Small intestine (tissue), 7 donors: Measurements from ENCODE around the gene EYS. TPM values are rescaled to one million over a fixed set of nuclear protein-coding genes. Genes with fewer than 3 reads are reported as not detected.

ENCODE experiments used
- DNase-seq, 2 donors: peaks; one replicate each; pipeline versions ENCODE4 v3.0.0 to v3.0.0-alpha.2; 2013
- FAIRE-seq: peaks from 2 replicates; lab custom pipeline; 2012; peaks lifted over from hg19 to GRCh38; lab: Jason Lieb, UNC
- H3K27ac ChIP-seq, 3 donors: one replicate each; pipeline ENCODE4 v1.5.1; 2013; ENCODE audit warnings: low read length in 2 of 3, mild to moderate bottlenecking in 2 of 3, control low read depth in 1 of 3, inconsistent platforms in 1 of 3, low read depth in 1 of 3, moderate library complexity in 1 of 3
- H3K27me3 ChIP-seq, 3 donors: one replicate each; pipeline ENCODE4 v1.6.1; 2013; ENCODE audit warnings: low read length in 3 of 3, inconsistent platforms in 1 of 3; ENCODE audit not compliant: control insufficient read depth in 3 of 3, insufficient read depth in 3 of 3
- H3K36me3 ChIP-seq, 3 donors: one replicate each; pipeline ENCODE4 v1.6.1; 2013; ENCODE audit warnings: low read length in 3 of 3, inconsistent platforms in 1 of 3, low read depth in 1 of 3, mild to moderate bottlenecking in 1 of 3, moderate library complexity in 1 of 3; ENCODE audit not compliant: control insufficient read depth in 3 of 3, insufficient read depth in 2 of 3
- H3K4me1 ChIP-seq, 3 donors: one replicate each; pipeline ENCODE4 v1.6.1; 2013; ENCODE audit warnings: low read length in 2 of 3, inconsistent platforms in 1 of 3, low read depth in 1 of 3, mild to moderate bottlenecking in 1 of 3, moderate library complexity in 1 of 3; ENCODE audit not compliant: control insufficient read depth in 3 of 3, insufficient read depth in 2 of 3
- H3K4me3 ChIP-seq, 3 donors: one replicate each; pipeline ENCODE4 v1.5.1; 2013; ENCODE audit warnings: low read length in 3 of 3, control low read depth in 1 of 3, inconsistent platforms in 1 of 3, low read depth in 1 of 3, mild to moderate bottlenecking in 1 of 3, moderate library complexity in 1 of 3
- H3K9me3 ChIP-seq, 2 donors: one replicate each; pipeline ENCODE4 v1.6.1; 2013; ENCODE audit warnings: low read depth in 1 of 2, low read length in 1 of 2; ENCODE audit not compliant: control insufficient read depth in 2 of 2, insufficient read depth in 1 of 2
- WGBS, 3 donors: extraction: QIAGEN DNeasy Blood & Tissue Kit; methylation state at CpG; one replicate each; pipeline ENCODE4 v1.1.7; 2013; 5-methylcytosine and 5-hydroxymethylcytosine counted together
- polyA plus RNA-seq, 4 donors: library from polyadenylated mRNA; stranded (reverse) in 3 of 4; unstranded in 1 of 4; fragments of 200-250 nt in 3 of 4; fragments of 120-200 nt in 1 of 4; gene quantifications; one replicate each; pipeline versions ENCODE4 v1.2.1 to v1.2.3, GENCODE V29; 2013
- donor health status: healthy with polysubstance abuse.
- donor health status: control.
- donor health status: control.
- donor health status: Bipolar disorder and iron deficiency.
- donor health status: healthy.

Gene EYS
- polyA plus RNA-seq, 4 donors: 0.78 TPM; not detected in 3

DNA sequence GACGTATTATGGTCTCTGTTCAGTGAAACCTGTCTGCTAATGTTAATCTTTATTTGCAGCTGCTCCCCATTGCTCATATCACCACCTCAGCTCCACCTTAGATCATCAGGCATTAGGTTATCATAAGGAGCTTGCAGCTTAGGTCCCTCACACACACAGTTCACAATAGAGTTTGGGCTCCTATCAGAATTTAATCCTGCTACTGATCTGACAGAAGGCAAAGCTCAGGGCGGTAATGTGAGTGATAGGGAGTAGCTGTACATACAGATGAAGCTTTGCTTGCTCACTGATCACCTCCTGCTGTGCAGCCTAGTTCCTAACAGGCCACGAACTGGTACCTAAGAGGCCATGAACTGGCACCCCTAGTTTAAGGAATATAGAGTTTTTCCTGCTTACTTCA is 989.7 kb downstream of the EYS start:
- H3K4me3 ChIP-seq: no peak overlapping the region
- no peak for FAIRE-seq
- no peak overlapping the region for H3K27ac ChIP-seq
- no peaks in the 10 kb centered on the region for H3K4me1 ChIP-seq
- 29 to 62% (median 33%) methylated on average over 3 of the region's 3 CpGs for WGBS, 3 donors
- H3K27me3 ChIP-seq: no peaks in the 10 kb centered on the region
- no peaks in the 10 kb centered on the region for H3K9me3 ChIP-seq
- DNase-seq: no peak
- no peaks in the 10 kb centered on the region for H3K36me3 ChIP-seq

- Histone ChIP-seq H3K4me1 (no peaks in the 10 kb centered on the region), H3K27me3 (no peaks in the 10 kb centered on the region), H3K9me3 (no peaks in the 10 kb centered on the region), H3K36me3 (no peaks in the 10 kb centered on the region), H3K27ac (no peak overlapping the region), H3K4me3 (no peak overlapping the region)
- DNase-seq (no peak), FAIRE-seq (no peak)
- WGBS, 3 donors: 74 to 88% (median 85%) methylated on average over 3 of the region's 3 CpGs
Observed at GRCh38 chr6:64715624-64716023, 991.4 kb downstream of the EYS start.

DNA sequence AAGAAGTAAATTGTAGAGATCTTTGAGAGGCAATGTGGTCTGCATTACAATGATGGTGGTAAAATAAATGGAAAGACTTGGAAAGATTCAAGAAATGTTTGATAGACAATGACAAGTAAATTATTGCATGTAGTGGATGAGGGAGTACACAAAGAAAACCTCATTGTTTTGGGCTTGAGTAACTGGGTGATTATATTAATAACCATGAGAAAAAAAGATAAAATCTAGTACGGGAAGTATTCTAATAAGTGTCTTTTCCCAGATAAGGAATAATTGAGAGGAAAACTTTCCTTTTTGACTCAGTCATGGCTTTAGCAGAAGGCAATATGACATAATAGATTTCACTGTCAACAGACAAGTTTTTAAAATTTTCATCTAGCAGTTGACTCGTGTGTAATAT is 993.0 kb downstream of the EYS start:
- Histone ChIP-seq H3K9me3 (no peaks in the 10 kb centered on the region), H3K27me3 (no peaks in the 10 kb centered on the region), H3K4me3 (no peak overlapping the region), H3K27ac (no peak overlapping the region), H3K4me1 (no peaks in the 10 kb centered on the region), H3K36me3 (no peaks in the 10 kb centered on the region)
- FAIRE-seq (no peak), DNase-seq (no peak)
- 65 to 78% (median 71%) methylated on average over 2 of the region's 2 CpGs for WGBS, 3 donors

- no peak for FAIRE-seq
Observed at GRCh38 chr6:64713175-64713574, 993.9 kb downstream of the EYS start.

DNA sequence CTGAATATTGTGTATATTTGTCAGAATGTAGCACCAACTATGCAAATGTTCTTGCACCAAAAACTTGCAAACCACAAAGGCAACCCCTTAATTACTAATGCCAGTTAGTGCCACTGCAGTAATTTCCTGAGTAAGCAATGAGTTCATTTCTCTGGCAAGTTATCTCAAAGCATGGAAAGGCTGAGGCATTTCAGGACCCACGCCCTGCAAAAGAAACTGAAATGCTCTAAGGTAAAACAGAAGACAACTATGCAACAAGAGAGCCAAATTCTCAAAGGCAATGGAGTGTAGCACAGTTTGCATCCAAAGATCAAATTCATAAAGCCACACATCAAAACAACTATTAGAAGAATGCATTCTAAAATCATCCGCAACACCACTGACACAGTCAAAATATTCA is 994.4 kb downstream of the EYS start:
- Histone ChIP-seq H3K27ac (no peak overlapping the region), H3K36me3 (no peaks in the 10 kb centered on the region), H3K27me3 (no peaks in the 10 kb centered on the region), H3K4me1 (no peaks in the 10 kb centered on the region), H3K4me3 (no peak overlapping the region), H3K9me3 (no peaks in the 10 kb centered on the region)
- 42 to 51% (median 47%) methylated on average over 2 of the region's 2 CpGs for WGBS, 3 donors
- no peak for DNase-seq
- no peak for FAIRE-seq

More at GRCh38 chr6:64713175-64713574, 993.9 kb downstream of the EYS start:
- H3K4me1 ChIP-seq: no peaks in the 10 kb centered on the region
- H3K4me3 ChIP-seq: no peak overlapping the region
- H3K27ac ChIP-seq: no peak overlapping the region
- no peaks in the 10 kb centered on the region for H3K27me3 ChIP-seq
- WGBS, 3 donors: 51 to 84% (median 64%) methylated on average over 1 of the region's 1 CpG
- no peaks in the 10 kb centered on the region for H3K36me3 ChIP-seq
- no peaks in the 10 kb centered on the region for H3K9me3 ChIP-seq
- no peak for DNase-seq

DNA sequence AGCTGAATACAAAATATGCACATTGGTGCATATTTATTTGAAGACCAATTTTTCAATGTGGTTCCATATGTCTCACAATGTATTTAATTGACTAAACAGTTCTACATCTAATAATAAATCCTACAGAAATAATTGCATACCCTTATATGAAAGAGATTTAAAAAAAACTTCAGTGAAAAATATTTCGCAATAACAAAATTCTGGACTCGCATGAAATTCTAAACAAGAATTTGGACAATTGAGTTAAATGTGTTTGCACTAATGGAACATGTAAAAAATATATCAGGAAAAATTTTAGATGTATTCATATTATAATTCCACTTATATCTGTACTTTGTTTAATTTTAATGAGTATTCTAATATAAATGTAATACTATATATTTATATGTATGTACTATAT is 1003.1 kb downstream of the EYS start:
- no peak for FAIRE-seq
- WGBS, 3 donors: 46 to 48% (median 48%) methylated on average over 2 of the region's 2 CpGs

GRCh38 chr6:64696053-64696452 is 1011.0 kb downstream of the EYS start:
- DNase-seq (no peak), FAIRE-seq (peak; percentile 75)
- no peaks in the 10 kb centered on the region for H3K27me3 ChIP-seq
- H3K4me3 ChIP-seq: no peak overlapping the region
- WGBS, 3 donors: 88 to 95% (median 93%) methylated on average over 1 of the region's 1 CpG
- H3K36me3 ChIP-seq: no peaks in the 10 kb centered on the region
- peaks cover 0 to 11% of the 10 kb centered on the region in 2 donors for H3K9me3 ChIP-seq
- no peaks in the 10 kb centered on the region for H3K4me1 ChIP-seq
- no peak overlapping the region for H3K27ac ChIP-seq

More for the DNA sequence above, 1003.1 kb downstream of the EYS start:
- no peaks in the 10 kb centered on the region for H3K27me3 ChIP-seq
- H3K9me3 ChIP-seq: no peaks in the 10 kb centered on the region
- H3K27ac ChIP-seq: no peak overlapping the region
- no peak for DNase-seq
- H3K4me1 ChIP-seq: no peaks in the 10 kb centered on the region
- H3K4me3 ChIP-seq: no peak overlapping the region
- H3K36me3 ChIP-seq: no peaks in the 10 kb centered on the region

DNA sequence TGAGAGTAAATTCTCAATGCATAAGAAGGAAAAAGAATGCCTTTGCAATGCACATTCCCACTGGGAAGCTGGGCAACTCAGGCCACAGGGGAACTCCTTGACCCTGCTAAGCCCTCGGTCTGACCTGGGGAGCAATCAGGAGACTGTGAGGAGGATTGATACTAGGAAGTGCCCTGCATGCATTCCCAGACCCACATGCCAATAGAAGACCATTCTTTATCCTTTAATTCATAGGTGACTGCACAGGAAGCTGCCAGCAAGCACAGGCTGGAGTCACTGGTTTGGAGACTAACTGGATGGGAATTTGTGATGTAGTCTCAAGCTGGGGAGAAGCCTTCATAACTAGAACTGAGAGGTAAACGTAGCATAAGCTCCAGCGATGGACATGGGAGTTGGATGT is 1012.7 kb downstream of the EYS start:
- H3K4me3 ChIP-seq: no peak overlapping the region

GRCh38 chr6:64691064-64691463 is 1016.0 kb downstream of the EYS start:
- FAIRE-seq: no peak

More for the DNA sequence above, 1012.7 kb downstream of the EYS start:
- H3K27me3 ChIP-seq: no peaks in the 10 kb centered on the region
- H3K4me1 ChIP-seq: no peaks in the 10 kb centered on the region
- WGBS, 3 donors: 71 to 89% (median 74%) methylated on average over 3 of the region's 3 CpGs
- no peaks in the 10 kb centered on the region for H3K36me3 ChIP-seq
- DNase-seq: no peak
- H3K27ac ChIP-seq: no peak overlapping the region
- no peak for FAIRE-seq
- peaks cover 0 to 15% of the 10 kb centered on the region in 2 donors for H3K9me3 ChIP-seq

More at GRCh38 chr6:64691064-64691463, 1016.0 kb downstream of the EYS start:
- Histone ChIP-seq H3K36me3 (no peaks in the 10 kb centered on the region), H3K27me3 (no peaks in the 10 kb centered on the region), H3K9me3 (peaks cover 0 to 15% of the 10 kb centered on the region in 2 donors), H3K27ac (no peak overlapping the region), H3K4me1 (no peaks in the 10 kb centered on the region), H3K4me3 (no peak overlapping the region)
- no peak for DNase-seq
- WGBS, 3 donors: 67 to 84% (median 73%) methylated on average over 3 of the region's 3 CpGs
